HEK293 (cell line): ENCODE measurements around the gene CXXC5.

ENCODE experiments used
- TCF7L2 ChIP-seq: IDR thresholded peaks from 2 replicates; pipeline ENCODE4 v1.6.1; 2011; ENCODE audit warnings: low read depth, mild to moderate bottlenecking, inconsistent platforms, low read length, moderate library complexity, borderline replicate concordance
- ZBTB17 ChIP-seq: fragments of 450-650 bp; formaldehyde crosslinking; IDR thresholded peaks from 2 replicates; pipeline ENCODE4 v1.5.1; 2016; ENCODE audit warnings: missing biosample characterization, missing genetic modification characterization
- ZBTB8A ChIP-seq: fragments of 450-650 bp; formaldehyde crosslinking; IDR thresholded peaks from 2 replicates; pipeline ENCODE4 v1.5.1; 2016; ENCODE audit warnings: missing biosample characterization, missing genetic modification characterization
- ZNF112 ChIP-seq: fragments of 450-650 bp; formaldehyde crosslinking; IDR thresholded peaks from 2 replicates; pipeline ENCODE4 v1.5.0; 2017; ENCODE audit warnings: missing biosample characterization, missing genetic modification characterization
- ZNF133 ChIP-seq: fragments of 450-650 bp; formaldehyde crosslinking; IDR thresholded peaks from 2 replicates; pipeline ENCODE4 v1.5.1; 2016; ENCODE audit warnings: missing biosample characterization, missing genetic modification characterization
- ZNF138 ChIP-seq: fragments of 450-650 bp; formaldehyde crosslinking; IDR thresholded peaks from 2 replicates; pipeline ENCODE4 v1.5.1; 2016; ENCODE audit warnings: missing biosample characterization, missing genetic modification characterization, borderline replicate concordance
- ZNF16 ChIP-seq: fragments of 450-650 bp; formaldehyde crosslinking; IDR thresholded peaks from 2 replicates; pipeline ENCODE4 v1.5.1; 2016; ENCODE audit warnings: low read depth, missing biosample characterization, missing genetic modification characterization
- ZNF677 ChIP-seq: fragments of 450-650 bp; IDR thresholded peaks from 2 replicates; pipeline ENCODE4 v1.5.0; 2018; ENCODE audit warnings: missing biosample characterization, mild to moderate bottlenecking, missing genetic modification characterization, moderate library complexity
- ZNF707 ChIP-seq: fragments of 450-650 bp; formaldehyde crosslinking; IDR thresholded peaks from 2 replicates; pipeline ENCODE4 v1.5.1; 2016; ENCODE audit warnings: missing biosample characterization, missing genetic modification characterization
- ZNF785 ChIP-seq: fragments of 450-650 bp; formaldehyde crosslinking; IDR thresholded peaks from 2 replicates; pipeline ENCODE4 v1.5.1; 2016; ENCODE audit warnings: missing biosample characterization, missing genetic modification characterization
- TF ChIP-seq, protein P1 (sequence below): fragments of 450-650 bp; formaldehyde crosslinking; IDR thresholded peaks from 2 replicates; pipeline ENCODE4 v1.5.1; 2016; ENCODE audit warnings: missing biosample characterization, missing genetic modification characterization
- TF ChIP-seq, protein P2 (sequence below): fragments of 450-650 bp; formaldehyde crosslinking; IDR thresholded peaks from 2 replicates; pipeline ENCODE4 v1.5.1; 2016; ENCODE audit warnings: missing biosample characterization, missing genetic modification characterization, low read depth
- TF ChIP-seq, protein P3 (sequence below): fragments of 450-650 bp; formaldehyde crosslinking; IDR thresholded peaks from 2 replicates; pipeline ENCODE4 v1.5.1; 2016; ENCODE audit warnings: missing biosample characterization, missing genetic modification characterization

DNA sequence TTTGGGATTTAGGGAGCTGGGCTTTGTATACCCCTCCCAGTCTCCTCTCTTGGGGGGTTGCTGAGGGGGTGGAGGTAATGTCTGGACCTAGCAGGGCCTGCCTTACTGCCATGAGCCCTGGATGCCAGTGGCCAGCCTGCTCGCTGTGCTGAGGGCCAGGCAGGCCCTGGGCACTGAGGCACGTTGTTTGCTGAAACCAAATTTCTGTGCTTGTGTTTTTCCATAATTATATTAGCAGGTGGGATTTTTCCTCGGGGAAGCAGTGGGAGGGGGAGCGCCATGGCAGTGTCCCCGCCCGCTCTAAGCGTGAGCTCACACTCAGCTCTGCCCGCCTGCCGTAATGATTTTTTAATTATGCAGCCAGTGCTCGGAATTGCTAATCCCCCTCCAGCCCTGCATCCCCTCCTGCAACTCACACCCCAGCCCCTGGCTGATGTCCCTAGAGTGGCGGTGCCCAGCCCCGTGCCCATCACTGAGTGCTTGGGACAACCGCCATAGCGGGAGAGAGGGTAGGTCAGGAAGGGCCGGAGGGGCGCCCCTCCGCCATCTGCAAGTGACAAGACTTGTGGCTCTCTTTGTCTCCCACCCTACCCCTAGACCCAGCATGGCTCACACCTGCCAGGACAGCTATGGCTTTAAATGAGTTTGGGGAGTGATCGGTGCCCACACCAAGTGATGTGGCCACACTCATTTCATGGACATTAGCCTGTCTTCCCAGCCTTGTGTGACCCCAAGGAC, 20.9 kb downstream of the CXXC5 start:
- TF ChIP-seq, protein P1, sequence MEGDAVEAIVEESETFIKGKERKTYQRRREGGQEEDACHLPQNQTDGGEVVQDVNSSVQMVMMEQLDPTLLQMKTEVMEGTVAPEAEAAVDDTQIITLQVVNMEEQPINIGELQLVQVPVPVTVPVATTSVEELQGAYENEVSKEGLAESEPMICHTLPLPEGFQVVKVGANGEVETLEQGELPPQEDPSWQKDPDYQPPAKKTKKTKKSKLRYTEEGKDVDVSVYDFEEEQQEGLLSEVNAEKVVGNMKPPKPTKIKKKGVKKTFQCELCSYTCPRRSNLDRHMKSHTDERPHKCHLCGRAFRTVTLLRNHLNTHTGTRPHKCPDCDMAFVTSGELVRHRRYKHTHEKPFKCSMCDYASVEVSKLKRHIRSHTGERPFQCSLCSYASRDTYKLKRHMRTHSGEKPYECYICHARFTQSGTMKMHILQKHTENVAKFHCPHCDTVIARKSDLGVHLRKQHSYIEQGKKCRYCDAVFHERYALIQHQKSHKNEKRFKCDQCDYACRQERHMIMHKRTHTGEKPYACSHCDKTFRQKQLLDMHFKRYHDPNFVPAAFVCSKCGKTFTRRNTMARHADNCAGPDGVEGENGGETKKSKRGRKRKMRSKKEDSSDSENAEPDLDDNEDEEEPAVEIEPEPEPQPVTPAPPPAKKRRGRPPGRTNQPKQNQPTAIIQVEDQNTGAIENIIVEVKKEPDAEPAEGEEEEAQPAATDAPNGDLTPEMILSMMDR (tag by site-specific recombination), result no peak
- TF ChIP-seq ZNF133 (tag by site-specific recombination) (no peak), ZNF707 (tag by site-specific recombination) (no peak), ZNF138 (tag by site-specific recombination) (no peak), ZNF112 (tag by site-specific recombination) (no peak), ZBTB8A (tag by site-specific recombination) (no peak), ZNF16 (no peak), ZNF785 (tag by site-specific recombination) (no peak), TCF7L2 (no peak), ZNF677 (no peak), ZBTB17 (tag by site-specific recombination) (no peak)
- TF ChIP-seq, protein P2, sequence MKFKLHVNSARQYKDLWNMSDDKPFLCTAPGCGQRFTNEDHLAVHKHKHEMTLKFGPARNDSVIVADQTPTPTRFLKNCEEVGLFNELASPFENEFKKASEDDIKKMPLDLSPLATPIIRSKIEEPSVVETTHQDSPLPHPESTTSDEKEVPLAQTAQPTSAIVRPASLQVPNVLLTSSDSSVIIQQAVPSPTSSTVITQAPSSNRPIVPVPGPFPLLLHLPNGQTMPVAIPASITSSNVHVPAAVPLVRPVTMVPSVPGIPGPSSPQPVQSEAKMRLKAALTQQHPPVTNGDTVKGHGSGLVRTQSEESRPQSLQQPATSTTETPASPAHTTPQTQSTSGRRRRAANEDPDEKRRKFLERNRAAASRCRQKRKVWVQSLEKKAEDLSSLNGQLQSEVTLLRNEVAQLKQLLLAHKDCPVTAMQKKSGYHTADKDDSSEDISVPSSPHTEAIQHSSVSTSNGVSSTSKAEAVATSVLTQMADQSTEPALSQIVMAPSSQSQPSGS (tag by site-specific recombination), result no peak
- TF ChIP-seq, protein P3, sequence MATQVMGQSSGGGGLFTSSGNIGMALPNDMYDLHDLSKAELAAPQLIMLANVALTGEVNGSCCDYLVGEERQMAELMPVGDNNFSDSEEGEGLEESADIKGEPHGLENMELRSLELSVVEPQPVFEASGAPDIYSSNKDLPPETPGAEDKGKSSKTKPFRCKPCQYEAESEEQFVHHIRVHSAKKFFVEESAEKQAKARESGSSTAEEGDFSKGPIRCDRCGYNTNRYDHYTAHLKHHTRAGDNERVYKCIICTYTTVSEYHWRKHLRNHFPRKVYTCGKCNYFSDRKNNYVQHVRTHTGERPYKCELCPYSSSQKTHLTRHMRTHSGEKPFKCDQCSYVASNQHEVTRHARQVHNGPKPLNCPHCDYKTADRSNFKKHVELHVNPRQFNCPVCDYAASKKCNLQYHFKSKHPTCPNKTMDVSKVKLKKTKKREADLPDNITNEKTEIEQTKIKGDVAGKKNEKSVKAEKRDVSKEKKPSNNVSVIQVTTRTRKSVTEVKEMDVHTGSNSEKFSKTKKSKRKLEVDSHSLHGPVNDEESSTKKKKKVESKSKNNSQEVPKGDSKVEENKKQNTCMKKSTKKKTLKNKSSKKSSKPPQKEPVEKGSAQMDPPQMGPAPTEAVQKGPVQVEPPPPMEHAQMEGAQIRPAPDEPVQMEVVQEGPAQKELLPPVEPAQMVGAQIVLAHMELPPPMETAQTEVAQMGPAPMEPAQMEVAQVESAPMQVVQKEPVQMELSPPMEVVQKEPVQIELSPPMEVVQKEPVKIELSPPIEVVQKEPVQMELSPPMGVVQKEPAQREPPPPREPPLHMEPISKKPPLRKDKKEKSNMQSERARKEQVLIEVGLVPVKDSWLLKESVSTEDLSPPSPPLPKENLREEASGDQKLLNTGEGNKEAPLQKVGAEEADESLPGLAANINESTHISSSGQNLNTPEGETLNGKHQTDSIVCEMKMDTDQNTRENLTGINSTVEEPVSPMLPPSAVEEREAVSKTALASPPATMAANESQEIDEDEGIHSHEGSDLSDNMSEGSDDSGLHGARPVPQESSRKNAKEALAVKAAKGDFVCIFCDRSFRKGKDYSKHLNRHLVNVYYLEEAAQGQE, result no peak
